GM18498 (cell line): ENCODE measurements around the gene IFI27L1.

ENCODE experiments used
- ATAC-seq: cut with Tn5 transposase; IDR thresholded peaks from one replicate; pipeline ENCODE4 v1.9.1; 2021; ENCODE audit warnings: mild to moderate bottlenecking, moderate library complexity; ENCODE audit not compliant: unreplicated experiment

IFI27L1 gene

DNA sequence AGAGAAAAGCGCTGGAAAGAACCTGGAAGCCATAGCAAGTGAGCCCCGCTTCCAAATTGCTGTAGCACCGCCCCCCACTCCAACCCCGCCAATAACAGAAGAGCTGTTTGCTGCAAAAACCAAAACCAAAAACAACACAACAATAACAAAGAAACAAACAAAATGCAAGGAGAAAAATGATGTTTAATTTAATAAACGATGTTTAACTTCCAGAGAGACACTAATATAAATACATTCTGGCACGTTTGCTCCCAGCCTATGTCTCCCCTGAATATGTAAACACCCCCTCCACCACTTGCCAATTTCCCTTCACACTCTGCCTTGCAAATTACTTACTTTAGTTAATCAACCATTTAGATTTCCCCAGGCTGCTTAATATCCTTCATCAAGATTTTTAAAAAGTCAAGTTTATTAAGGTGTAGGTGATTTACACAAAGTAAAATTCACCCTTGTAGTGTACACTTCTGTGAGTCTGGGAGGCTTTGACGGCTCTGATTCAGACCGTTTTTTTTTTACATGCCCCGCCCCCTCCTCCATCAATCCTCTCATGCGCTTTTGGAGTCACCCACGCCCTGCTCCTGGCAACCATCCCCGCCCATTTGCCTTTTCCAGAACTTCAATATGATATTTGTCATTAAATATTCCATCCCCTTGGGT, 48.8 kb downstream of the IFI27L1 start:
- no peak for ATAC-seq

- ATAC-seq = no peak
Measured at GRCh38 chr14:94132285-94132887, 51.3 kb downstream of the IFI27L1 start.

- no peak for ATAC-seq
Measured at GRCh38 chr14:94135476-94135875, 54.4 kb downstream of the IFI27L1 start.

DNA sequence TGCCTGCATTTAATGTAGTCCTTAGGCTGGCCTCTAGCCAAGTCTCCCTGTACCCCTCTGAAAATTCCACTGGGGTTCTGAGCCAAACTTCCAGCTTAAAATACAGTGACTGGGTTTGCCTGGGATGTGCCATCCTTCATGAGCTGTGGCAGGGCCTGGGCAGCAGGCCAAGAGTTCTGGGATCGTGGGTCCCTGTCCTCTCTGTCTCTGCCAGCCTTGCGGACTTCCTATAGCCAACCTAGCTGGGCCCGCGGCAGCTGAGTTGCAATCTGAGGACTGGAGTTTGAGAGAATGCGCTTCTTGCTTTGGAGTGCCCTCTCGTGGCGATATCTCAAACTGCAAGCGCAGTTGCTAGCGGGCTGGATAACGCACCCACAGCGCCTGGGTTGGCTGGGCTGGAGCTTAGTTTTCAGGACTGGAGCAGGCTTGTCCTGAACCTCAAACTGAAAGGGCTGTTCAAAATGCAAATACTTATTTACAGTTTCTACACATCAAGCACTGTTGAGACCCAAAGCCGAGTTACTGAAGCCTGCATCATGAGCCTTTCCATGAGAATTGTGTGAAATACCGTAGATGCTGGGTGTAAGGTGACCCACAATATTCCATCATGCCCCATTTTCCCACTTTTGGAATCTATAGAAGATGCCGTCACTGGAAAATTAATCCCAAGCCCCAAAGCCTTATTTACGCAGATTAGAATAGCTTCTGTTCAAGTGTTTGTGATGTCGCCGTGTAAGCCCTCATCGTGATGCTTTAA, 55.6 kb downstream of the IFI27L1 start:
- ATAC-seq = peak; percentile 90

- ATAC-seq = no peak
Measured at GRCh38 chr14:94138251-94138650, 57.1 kb downstream of the IFI27L1 start.

- ATAC-seq = no peak
Measured at GRCh38 chr14:94139006-94139405, 57.9 kb downstream of the IFI27L1 start.

GRCh38 chr14:94139421-94139820, 58.3 kb downstream of the IFI27L1 start:
- ATAC-seq = no peak

DNA sequence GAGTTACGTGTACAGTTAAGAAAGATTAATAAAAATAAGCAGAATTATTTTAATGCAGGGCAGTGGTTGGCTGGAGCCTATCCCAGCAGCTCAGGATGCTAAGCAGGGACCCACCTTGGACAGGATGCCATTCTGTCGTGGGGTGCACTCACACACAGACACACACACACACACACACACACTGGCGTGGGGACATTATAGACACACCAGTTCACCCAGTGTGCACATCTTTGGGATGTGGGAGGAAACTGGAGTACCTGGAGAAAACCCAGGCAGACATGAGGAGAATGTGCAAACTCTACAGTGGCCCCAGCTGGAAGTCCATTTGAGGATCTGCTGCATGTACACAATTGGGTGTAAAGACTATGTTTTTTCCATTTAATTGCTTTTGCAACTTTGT, 61.1 kb downstream of the IFI27L1 start:
- no peak for ATAC-seq

GRCh38 chr14:94142836-94143235, 61.7 kb downstream of the IFI27L1 start:
- no peak for ATAC-seq

GRCh38 chr14:94143239-94143638, 62.1 kb downstream of the IFI27L1 start:
- no peak for ATAC-seq

- ATAC-seq = no peak
Measured at GRCh38 chr14:94143711-94144110, 62.6 kb downstream of the IFI27L1 start.

- no peak for ATAC-seq
Measured at GRCh38 chr14:94144765-94145164, 63.7 kb downstream of the IFI27L1 start.

GRCh38 chr14:94145902-94146527, 64.9 kb downstream of the IFI27L1 start:
- ATAC-seq = no peak
